ENCODE results near the gene TMEM117.
"Not testable (repeated sequence)": the region's sequence is repeated elsewhere in the genome, so short reads cannot be mapped to it uniquely, and the experiment has no call there.

TMEM117 gene

GRCh38 chr12:44025499-44025898, 189.6 kb downstream of the TMEM117 start:
- DNase-seq (ENCODE audit: low read depth), result no peak

- DNase-seq (ENCODE audit: low read depth), result no peak
Measured at GRCh38 chr12:44026046-44026445, 190.2 kb downstream of the TMEM117 start.

DNA sequence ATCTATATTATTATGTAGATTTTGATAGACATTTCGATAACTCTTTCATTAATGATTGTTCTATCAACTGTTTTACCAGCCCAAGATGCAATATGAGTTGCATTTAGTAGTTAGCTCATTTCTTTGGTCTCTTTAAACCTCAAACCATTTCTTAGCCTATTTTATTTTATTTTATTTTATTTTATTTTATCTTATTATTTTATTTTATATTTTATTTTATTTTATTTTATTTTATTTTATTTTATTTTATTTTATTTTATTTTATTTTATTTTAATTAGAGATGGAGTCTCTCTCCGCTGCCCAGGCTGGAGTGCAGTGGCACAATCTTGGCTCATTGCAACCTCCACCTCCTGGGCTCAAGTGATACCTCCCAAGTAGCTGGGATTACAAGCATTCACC, 191.0 kb downstream of the TMEM117 start:
- not testable (repeated sequence) for DNase-seq (ENCODE audit: low read depth)

GRCh38 chr12:44029194-44029593, 193.3 kb downstream of the TMEM117 start:
- no peak for DNase-seq (ENCODE audit: low read depth)

GRCh38 chr12:44031472-44032185, 195.7 kb downstream of the TMEM117 start:
- DNase-seq (ENCODE audit: low read depth), result no peak

- DNase-seq (ENCODE audit: low read depth), result no peak
Measured at GRCh38 chr12:44034906-44035305, 199.0 kb downstream of the TMEM117 start.

GRCh38 chr12:44036875-44037443, 201.1 kb downstream of the TMEM117 start:
- DNase-seq (ENCODE audit: low read depth), result no peak

GRCh38 chr12:44038411-44038810, 202.5 kb downstream of the TMEM117 start:
- no peak for DNase-seq (ENCODE audit: low read depth)

- DNase-seq (ENCODE audit: low read depth), result not testable (repeated sequence)
Measured at GRCh38 chr12:44044491-44044890, 208.6 kb downstream of the TMEM117 start.

GRCh38 chr12:44046732-44047417, 211.0 kb downstream of the TMEM117 start:
- no peak for DNase-seq (ENCODE audit: low read depth)

DNA sequence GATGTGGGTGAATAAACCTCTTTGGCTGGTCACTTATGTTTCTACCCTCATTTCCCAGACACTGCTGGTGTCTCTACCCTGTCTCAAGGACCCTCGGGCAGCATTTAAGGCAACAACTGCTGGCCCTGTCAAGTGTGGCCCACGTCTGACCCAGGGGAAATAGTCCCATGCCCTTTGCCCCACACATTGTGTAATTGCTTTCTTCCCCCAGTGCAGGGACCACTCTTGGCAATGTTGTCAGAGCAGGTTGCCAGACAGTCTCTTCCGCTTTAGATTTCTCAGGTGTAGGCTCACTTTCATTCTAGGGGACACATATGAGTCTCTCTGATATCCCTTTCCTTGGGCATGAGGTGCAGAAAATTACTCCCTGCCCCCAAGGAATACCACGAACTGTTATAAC, 216.7 kb downstream of the TMEM117 start:
- no peak for DNase-seq (ENCODE audit: low read depth)

DNA sequence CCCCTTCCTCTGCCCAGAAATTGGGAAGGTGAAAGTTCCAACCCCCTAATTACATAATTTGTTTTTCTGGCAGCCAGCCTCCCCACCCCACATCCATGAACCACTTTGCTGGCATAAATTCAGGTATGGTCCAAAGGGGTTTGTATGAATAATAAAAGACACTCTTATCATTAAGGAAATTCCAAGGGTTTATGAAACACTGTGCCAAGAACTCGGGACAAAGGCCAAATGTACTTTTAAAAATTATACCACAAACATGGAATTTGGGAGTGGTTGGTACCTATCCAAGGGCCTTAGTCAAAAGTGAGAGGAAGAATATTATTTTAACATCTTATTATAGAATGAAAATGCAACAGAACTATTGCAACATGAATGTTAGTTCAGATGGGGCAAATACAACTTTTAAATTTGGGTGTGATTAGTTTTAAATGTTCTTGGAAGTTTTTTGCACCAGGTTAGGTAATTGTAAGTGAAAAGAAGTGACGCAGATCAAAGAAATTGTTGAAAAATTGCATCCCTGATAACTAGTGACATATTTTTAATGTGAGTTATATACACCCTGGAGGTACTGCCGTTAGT, 217.8 kb downstream of the TMEM117 start:
- no peak for DNase-seq (ENCODE audit: low read depth)

DNA sequence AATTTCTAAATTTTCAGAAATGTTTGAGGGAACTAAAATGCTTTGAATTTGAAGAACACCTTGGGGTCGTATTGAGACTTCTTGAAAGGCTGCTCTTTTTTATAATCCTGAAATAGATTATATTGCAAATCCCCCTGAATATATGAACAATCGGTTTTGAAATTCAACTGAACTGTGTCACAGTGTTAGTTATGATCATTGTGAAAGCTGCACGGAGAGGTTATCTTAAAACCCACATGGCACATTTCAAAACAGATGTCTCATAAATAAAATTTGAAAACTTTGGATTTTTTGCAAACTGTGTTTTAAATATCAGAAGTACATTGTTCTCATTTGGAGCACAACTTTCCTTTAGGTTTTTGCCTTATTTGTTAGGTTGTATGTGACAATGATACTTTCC, 218.4 kb downstream of the TMEM117 start:
- no peak for DNase-seq (ENCODE audit: low read depth)

- DNase-seq (ENCODE audit: low read depth), result no peak
Measured at GRCh38 chr12:44058366-44058765, 222.5 kb downstream of the TMEM117 start.

- DNase-seq (ENCODE audit: low read depth), result no peak
Measured at GRCh38 chr12:44059476-44059875, 223.6 kb downstream of the TMEM117 start.

- no peak for DNase-seq (ENCODE audit: low read depth)
Measured at GRCh38 chr12:44063671-44064070, 227.8 kb downstream of the TMEM117 start.

GRCh38 chr12:44076871-44077270, 241.0 kb downstream of the TMEM117 start:
- no peak for DNase-seq (ENCODE audit: low read depth)

- no peak for DNase-seq (ENCODE audit: low read depth)
Measured at GRCh38 chr12:44077294-44077693, 241.4 kb downstream of the TMEM117 start.

DNA sequence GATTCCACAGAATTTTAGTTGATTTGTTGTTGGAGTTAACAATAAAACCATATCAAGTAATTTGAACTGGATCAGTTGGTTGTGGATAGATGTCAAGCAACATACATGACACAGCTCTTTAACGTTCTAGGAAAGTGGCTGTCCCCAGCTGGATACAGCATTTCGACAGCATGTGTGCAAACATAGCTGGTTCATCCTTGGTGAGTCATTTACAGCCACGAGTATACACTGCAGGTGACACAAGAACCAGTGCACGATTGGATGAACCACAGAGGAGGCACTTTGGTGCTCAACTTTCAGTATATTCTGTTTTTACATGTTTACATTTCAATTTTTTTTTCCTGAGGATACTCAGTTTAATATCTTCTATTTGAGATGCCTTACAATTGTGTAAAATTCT, 242.4 kb downstream of the TMEM117 start:
- no peak for DNase-seq (ENCODE audit: low read depth)

GRCh38 chr12:44088647-44089046, 252.8 kb downstream of the TMEM117 start:
- no peak for DNase-seq (ENCODE audit: low read depth)

- no peak for DNase-seq (ENCODE audit: low read depth)
Measured at GRCh38 chr12:44091948-44092606, 256.2 kb downstream of the TMEM117 start.

DNA sequence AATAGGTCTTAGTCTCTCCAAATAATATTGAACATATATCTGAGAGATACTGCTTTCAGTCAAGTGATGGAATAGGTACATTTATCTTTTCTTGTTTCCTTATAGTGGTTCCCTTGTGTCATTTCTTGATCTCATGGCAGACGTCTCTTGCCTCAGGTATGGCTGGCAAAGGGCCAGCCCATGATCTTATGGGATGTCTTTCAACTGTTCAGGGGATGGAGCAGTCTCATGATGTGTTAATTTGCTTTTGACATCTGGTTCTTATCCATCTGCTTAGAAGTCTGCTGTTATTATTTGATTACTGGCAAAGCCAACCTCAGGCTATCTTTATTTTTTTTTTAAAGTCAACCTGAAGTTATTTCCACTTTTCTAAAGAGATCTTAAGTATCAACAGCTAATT, 262.9 kb downstream of the TMEM117 start:
- DNase-seq (ENCODE audit: low read depth), result no peak

DNA sequence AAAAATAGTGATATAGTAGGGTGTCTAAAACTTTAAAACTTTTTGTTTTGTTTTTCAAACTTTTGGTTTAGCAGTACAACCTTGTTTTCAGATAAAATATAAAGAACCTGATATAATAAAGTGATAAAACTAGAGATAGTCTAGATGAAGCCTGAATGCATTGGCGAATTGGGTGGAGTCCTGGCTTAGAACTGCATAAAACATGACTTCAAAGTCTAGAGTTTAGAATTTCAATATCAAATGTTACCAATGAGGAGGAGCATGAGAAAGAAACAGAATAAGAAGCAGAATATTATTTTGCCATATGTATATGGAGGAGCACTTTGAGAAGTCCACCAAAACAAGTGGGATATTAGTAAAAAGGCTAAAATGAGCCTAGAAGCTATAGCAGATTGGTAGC, 263.6 kb downstream of the TMEM117 start:
- DNase-seq (ENCODE audit: low read depth), result no peak

Measured in non-pigmented ciliary epithelial cell (primary cell).